Activated CD4-positive, CD25-positive, alpha-beta regulatory T cell treated with anti-CD3 and anti-CD28 coated beads, Interleukin-2, amount 50 U/mL, for 72 hours (primary cell): ENCODE data around the gene ERBB4.

Source experiments
- DNase-seq: peaks from one replicate; pipeline ENCODE4 v3.0.0; 2021

The ERBB4 gene

GRCh38 chr2:211976076-211976475, 562.5 kb downstream of the ERBB4 start:
- no peak for DNase-seq

- no peak for DNase-seq
Observed at GRCh38 chr2:211967234-211967633, 571.4 kb downstream of the ERBB4 start.

GRCh38 chr2:211963969-211964368, 574.6 kb downstream of the ERBB4 start:
- DNase-seq = no peak

- DNase-seq = no peak
Observed at GRCh38 chr2:211957799-211958198, 580.8 kb downstream of the ERBB4 start.

GRCh38 chr2:211955648-211956047, 583.0 kb downstream of the ERBB4 start:
- DNase-seq = no peak

- no peak for DNase-seq
Observed at GRCh38 chr2:211948932-211949331, 589.7 kb downstream of the ERBB4 start.

GRCh38 chr2:211946960-211947359, 591.6 kb downstream of the ERBB4 start:
- no peak for DNase-seq

- no peak for DNase-seq
Observed at GRCh38 chr2:211944572-211944971, 594.0 kb downstream of the ERBB4 start.

GRCh38 chr2:211942153-211942552, 596.4 kb downstream of the ERBB4 start:
- DNase-seq = no peak

GRCh38 chr2:211941216-211941747, 597.3 kb downstream of the ERBB4 start:
- DNase-seq = no peak

- no peak for DNase-seq
Observed at GRCh38 chr2:211939177-211939576, 599.4 kb downstream of the ERBB4 start.

GRCh38 chr2:211934811-211935210, 603.8 kb downstream of the ERBB4 start:
- no peak for DNase-seq

- no peak for DNase-seq
Observed at GRCh38 chr2:211931314-211931713, 607.3 kb downstream of the ERBB4 start.

- DNase-seq = no peak
Observed at GRCh38 chr2:211930331-211930730, 608.3 kb downstream of the ERBB4 start.

- no peak for DNase-seq
Observed at GRCh38 chr2:211928201-211928600, 610.4 kb downstream of the ERBB4 start.

GRCh38 chr2:211923019-211923418, 615.6 kb downstream of the ERBB4 start:
- DNase-seq = no peak

- DNase-seq = no peak
Observed at GRCh38 chr2:211903961-211904360, 634.6 kb downstream of the ERBB4 start.

- DNase-seq = no peak
Observed at GRCh38 chr2:211901226-211901846, 637.3 kb downstream of the ERBB4 start.

- DNase-seq = no peak
Observed at GRCh38 chr2:211900518-211900917, 638.1 kb downstream of the ERBB4 start.

- DNase-seq = no peak
Observed at GRCh38 chr2:211900000-211900399, 638.6 kb downstream of the ERBB4 start.

- no peak for DNase-seq
Observed at GRCh38 chr2:211898702-211899101, 639.9 kb downstream of the ERBB4 start.

- no peak for DNase-seq
Observed at GRCh38 chr2:211881449-211881848, 657.2 kb downstream of the ERBB4 start.

- DNase-seq = no peak
Observed at GRCh38 chr2:211879323-211879722, 659.3 kb downstream of the ERBB4 start.

- DNase-seq = no peak
Observed at GRCh38 chr2:211877061-211877460, 661.5 kb downstream of the ERBB4 start.

- DNase-seq = no peak
Observed at GRCh38 chr2:211875488-211875887, 663.1 kb downstream of the ERBB4 start.
